ENCODE results near the gene FGD3.
"Not testable (repeated sequence)": the region's sequence is repeated elsewhere in the genome, so short reads cannot be mapped to it uniquely, and the experiment has no call there.

The FGD3 gene

GRCh38 chr9:92979283-92980056 lies 32.1 kb downstream of the FGD3 start:
- DNase-seq: no peak

GRCh38 chr9:92980085-92980745 lies 32.9 kb downstream of the FGD3 start:
- DNase-seq: no peak

GRCh38 chr9:92982130-92982529 lies 34.8 kb downstream of the FGD3 start:
- DNase-seq: no peak

GRCh38 chr9:92983984-92984589 lies 36.8 kb downstream of the FGD3 start:
- no peak for DNase-seq

- no peak for DNase-seq
These were observed 37.7 kb downstream of the FGD3 start for GRCh38 chr9:92984976-92985375.

- no peak for DNase-seq
These were observed 39.1 kb downstream of the FGD3 start for GRCh38 chr9:92986176-92987119.

GRCh38 chr9:92988215-92988768 lies 41.0 kb downstream of the FGD3 start:
- DNase-seq: no peak

GRCh38 chr9:92989561-92989960 lies 42.2 kb downstream of the FGD3 start:
- DNase-seq: no peak

- no peak for DNase-seq
These were observed 43.1 kb downstream of the FGD3 start for GRCh38 chr9:92990461-92990860.

GRCh38 chr9:92992549-92992948 lies 45.2 kb downstream of the FGD3 start:
- DNase-seq: no peak

- DNase-seq: not testable (repeated sequence)
These were observed 51.5 kb downstream of the FGD3 start for GRCh38 chr9:92998871-92999270.

- DNase-seq: no peak
These were observed 53.7 kb downstream of the FGD3 start for GRCh38 chr9:93001031-93001430.

- no peak for DNase-seq
These were observed 55.4 kb downstream of the FGD3 start for GRCh38 chr9:93002700-93003099.

GRCh38 chr9:93003552-93004407 lies 56.5 kb downstream of the FGD3 start:
- peak; percentile 82 for DNase-seq

- no peak for DNase-seq
These were observed 57.2 kb downstream of the FGD3 start for GRCh38 chr9:93004561-93004960.

- DNase-seq: no peak
These were observed 58.6 kb downstream of the FGD3 start for GRCh38 chr9:93005876-93006275.

- no peak for DNase-seq
These were observed 60.3 kb downstream of the FGD3 start for GRCh38 chr9:93007529-93008058.

GRCh38 chr9:93008457-93008856 lies 61.1 kb downstream of the FGD3 start:
- DNase-seq: no peak

GRCh38 chr9:93009337-93010015 lies 62.2 kb downstream of the FGD3 start:
- peak; percentile 40 for DNase-seq

- DNase-seq: no peak
These were observed 62.7 kb downstream of the FGD3 start for GRCh38 chr9:93010056-93010455.

- no peak for DNase-seq
These were observed 63.4 kb downstream of the FGD3 start for GRCh38 chr9:93010704-93011103.
